ENCODE measurements around the gene ARHGEF38. TPM values are rescaled to one million over a fixed set of nuclear protein-coding genes. Genes with fewer than 3 reads are reported as not detected.

Gene ARHGEF38
- total RNA-seq, 2 experiments from 2014 or later: not detected

GRCh38 chr4:105652286-105652888 is 100.0 kb downstream of the ARHGEF38 start:
- Histone ChIP-seq H3K4me3 (ENCODE audit: low read length) (no peak overlapping the region), H3K9me3 (ENCODE audit: control insufficient read depth in 1 of 2, insufficient read depth in 1 of 2, low read length in 2 of 2) (no peaks in the 10 kb centered on the region), H3K27ac (ENCODE audit: low read depth in 1 of 2, low read length in 2 of 2) (no peak overlapping the region), H3K36me3 (ENCODE audit: insufficient read depth, low read length) (no peaks in the 10 kb centered on the region), H3K27me3 (ENCODE audit: control insufficient read depth in 1 of 2, insufficient read depth in 2 of 2, low read length in 2 of 2) (peaks cover 4 to 17% of the 10 kb centered on the region in 2 experiments), H3K4me1 (ENCODE audit: insufficient read depth, low read length) (no peaks in the 10 kb centered on the region)
- no peak overlapping the region for H3K4me3 Mint-ChIP-seq
- DNase-seq: no peak
- no peaks in the 10 kb centered on the region for H3K4me1 Mint-ChIP-seq (ENCODE audit: low read depth)
- no peak overlapping the region for H3K27ac Mint-ChIP-seq
- ChIA-PET CTCF (no interaction called here), POLR2A (no interaction called here)
- H3K36me3 Mint-ChIP-seq (ENCODE audit: low read depth): no peaks in the 10 kb centered on the region
- ATAC-seq (ENCODE audit: poor library complexity): no peak
- H3K27me3 Mint-ChIP-seq: peaks cover 28% of the 10 kb centered on the region
- no peak for TF ChIP-seq CTCF (IDR thresholded peaks at IDR 0.05)
- intact Hi-C loops (cut with DNase I, micrococcal nuclease): no loop called here
- H3K9me3 Mint-ChIP-seq: no peaks in the 10 kb centered on the region

DNA sequence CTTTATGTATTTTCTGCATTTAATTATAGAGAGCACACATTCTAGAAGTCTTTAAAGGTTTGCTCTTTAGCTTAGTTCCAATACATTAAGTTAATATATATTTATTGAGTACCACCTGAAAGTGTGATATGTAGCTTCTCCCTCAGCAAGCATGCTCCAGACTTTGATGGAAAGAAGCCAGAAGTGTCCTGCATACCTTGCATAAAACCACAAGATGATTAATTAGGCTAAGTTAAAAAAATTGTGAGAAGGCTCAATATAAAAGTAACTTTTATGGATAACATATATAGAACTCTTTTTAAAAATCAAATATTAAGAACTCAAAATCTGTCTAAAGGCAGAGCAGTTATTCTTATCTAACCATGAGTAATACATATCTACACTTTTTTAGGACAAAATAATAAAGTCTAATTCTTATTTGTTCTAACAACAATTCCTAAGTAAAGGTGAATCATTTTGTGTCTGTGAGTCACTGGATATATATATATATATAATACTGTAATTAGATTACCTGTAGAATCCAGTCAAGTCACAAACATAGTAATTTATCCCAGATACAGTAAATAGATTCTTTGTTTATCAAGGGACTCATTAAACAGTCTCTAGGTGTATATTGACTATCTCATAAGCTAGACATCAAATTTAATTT is 104.8 kb downstream of the ARHGEF38 start:
- CTCF ChIA-PET: no interaction called here
- POLR2A ChIA-PET: no interaction called here
- no peak overlapping the region for H3K4me3 Mint-ChIP-seq

DNA sequence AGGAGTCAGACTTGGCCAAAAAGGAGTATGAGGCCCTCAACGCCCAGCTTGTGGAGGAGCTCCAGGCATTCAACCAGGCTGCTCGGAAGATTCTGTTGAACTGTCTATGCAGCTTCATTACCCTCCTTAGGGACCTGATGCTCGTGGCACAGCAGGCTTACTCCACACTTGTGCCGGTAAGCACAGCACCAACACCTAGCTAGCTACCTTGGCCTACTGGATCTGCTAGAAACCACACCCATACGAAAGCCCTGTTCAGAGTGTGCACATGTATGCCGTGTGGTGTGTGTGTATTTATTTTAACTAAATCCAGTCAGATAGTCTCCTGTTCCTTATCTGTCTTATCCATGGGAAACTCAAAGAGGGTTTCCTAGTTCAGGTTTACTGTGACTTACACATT is 106.8 kb downstream of the ARHGEF38 start:
- Histone ChIP-seq H3K4me3 (ENCODE audit: low read length) (no peak overlapping the region), H3K9me3 (ENCODE audit: control insufficient read depth in 1 of 2, insufficient read depth in 1 of 2, low read length in 2 of 2) (no peaks in the 10 kb centered on the region), H3K27me3 (ENCODE audit: control insufficient read depth in 1 of 2, insufficient read depth in 2 of 2, low read length in 2 of 2) (peaks cover 0 to 6% of the 10 kb centered on the region in 2 experiments), H3K36me3 (ENCODE audit: insufficient read depth, low read length) (no peaks in the 10 kb centered on the region), H3K27ac (ENCODE audit: low read depth in 1 of 2, low read length in 2 of 2) (no peak overlapping the region), H3K4me1 (ENCODE audit: insufficient read depth, low read length) (no peaks in the 10 kb centered on the region)
- Mint-ChIP-seq H3K27ac (no peak overlapping the region), H3K9me3 (no peaks in the 10 kb centered on the region), H3K4me1 (ENCODE audit: low read depth) (no peaks in the 10 kb centered on the region), H3K27me3 (no peaks in the 10 kb centered on the region), H3K36me3 (ENCODE audit: low read depth) (no peaks in the 10 kb centered on the region), H3K4me3 (no peak overlapping the region)
- no peak for TF ChIP-seq CTCF (IDR thresholded peaks at IDR 0.05)
- ChIA-PET CTCF (no interaction called here), POLR2A (no interaction called here)
- ATAC-seq (ENCODE audit: poor library complexity): no peak
- intact Hi-C loops (cut with DNase I, micrococcal nuclease): no loop called here
- no peak for DNase-seq

More for the DNA sequence above, 104.8 kb downstream of the ARHGEF38 start:
- Histone ChIP-seq H3K36me3 (ENCODE audit: insufficient read depth, low read length) (no peaks in the 10 kb centered on the region), H3K4me3 (ENCODE audit: low read length) (no peak overlapping the region), H3K27me3 (ENCODE audit: control insufficient read depth in 1 of 2, insufficient read depth in 2 of 2, low read length in 2 of 2) (peaks cover 0 to 8% of the 10 kb centered on the region in 2 experiments), H3K27ac (ENCODE audit: low read depth in 1 of 2, low read length in 2 of 2) (no peak overlapping the region), H3K4me1 (ENCODE audit: insufficient read depth, low read length) (no peaks in the 10 kb centered on the region), H3K9me3 (ENCODE audit: control insufficient read depth in 1 of 2, insufficient read depth in 1 of 2, low read length in 2 of 2) (no peaks in the 10 kb centered on the region)
- Mint-ChIP-seq H3K4me1 (ENCODE audit: low read depth) (no peaks in the 10 kb centered on the region), H3K27me3 (no peaks in the 10 kb centered on the region), H3K36me3 (ENCODE audit: low read depth) (no peaks in the 10 kb centered on the region), H3K9me3 (no peaks in the 10 kb centered on the region), H3K27ac (no peak overlapping the region)
- DNase-seq (no peak), ATAC-seq (ENCODE audit: poor library complexity) (no peak)
- no peak for TF ChIP-seq CTCF (IDR thresholded peaks at IDR 0.05)
- intact Hi-C loops (cut with DNase I, micrococcal nuclease): no loop called here
